Heart left ventricle (tissue), 13 donors: ENCODE results near the gene MAST4.

Experiments used
- POLR2A ChIP-seq, 2 donors: fragments of 450-650 bp; IDR thresholded peaks; one replicate each; pipeline ENCODE4 v1.6.1; 2017; ENCODE audit warnings: antibody characterized with exemption in 2 of 2, mild to moderate bottlenecking in 2 of 2, moderate library complexity in 2 of 2
- TF ChIP-seq, protein P1 (sequence below), 12 donors: fragments of 200-600 bp; sonication (generic) in 4 of 12; IDR thresholded peaks; one replicate each; pipeline versions ENCODE4 v1.5.0 to v1.8.0; 2018 to 2022; ENCODE audit warnings: antibody characterized with exemption in 12 of 12, mild to moderate bottlenecking in 5 of 12
- donor health status: ischemic (EF 13 %, LVEDD 7.1; RV severe dilation, severe dysfunction).
- donor health status: DM: no; HTN: yes; CAD: no.
- donor health status: DM: no; HTN: no; CAD: no.
- donor health status: ischemic (EF 25% LVEDD 6.9; RV normal size, moderate dysfunction).
- donor health status: ischemic (EF 25% LVEDD 5.7; RV mildly dilated, moderate dysfunction).
- donor health status: ischemic (EF 35%, LVEDD 5.7; RV mildly dilated, moderate dysfunction).
- donor health status: nonischemic (EF 11% LVEDD 7.7; RV severe dilation, severe dysfunction).
- donor health status: DM: yes; HTN: yes; CAD: no.
- donor health status: PGD.
- donor health status: ischemic (EF 29% LVEDD 5.4; RV normal size, mild dysfunction).
- donor health status: nonischemic (EF 23%, LVEDD 6.1; RV moderate dilation, normal function).

DNA sequence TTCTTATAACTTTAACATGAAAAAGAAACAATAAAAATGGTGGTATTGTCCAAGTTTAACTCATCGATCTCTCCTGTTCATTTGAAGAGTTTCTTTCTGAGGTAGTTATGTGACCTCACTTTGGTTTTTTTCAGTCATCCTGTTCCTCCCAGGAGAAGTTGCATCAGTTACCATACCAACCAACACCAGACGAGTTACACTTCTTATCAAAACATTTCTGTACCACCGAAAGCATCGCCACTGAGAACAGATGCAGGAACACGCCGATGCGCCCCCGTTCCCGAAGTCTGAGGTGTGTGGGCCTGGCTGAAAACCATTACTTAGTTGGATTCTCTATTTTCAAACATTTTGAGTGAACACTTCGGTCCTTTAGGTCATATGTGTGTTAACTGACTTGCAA is 504.1 kb downstream of the MAST4 start:
- TF ChIP-seq POLR2A (IDR thresholded peaks at IDR 0.05), result no peak
- TF ChIP-seq, protein P1, sequence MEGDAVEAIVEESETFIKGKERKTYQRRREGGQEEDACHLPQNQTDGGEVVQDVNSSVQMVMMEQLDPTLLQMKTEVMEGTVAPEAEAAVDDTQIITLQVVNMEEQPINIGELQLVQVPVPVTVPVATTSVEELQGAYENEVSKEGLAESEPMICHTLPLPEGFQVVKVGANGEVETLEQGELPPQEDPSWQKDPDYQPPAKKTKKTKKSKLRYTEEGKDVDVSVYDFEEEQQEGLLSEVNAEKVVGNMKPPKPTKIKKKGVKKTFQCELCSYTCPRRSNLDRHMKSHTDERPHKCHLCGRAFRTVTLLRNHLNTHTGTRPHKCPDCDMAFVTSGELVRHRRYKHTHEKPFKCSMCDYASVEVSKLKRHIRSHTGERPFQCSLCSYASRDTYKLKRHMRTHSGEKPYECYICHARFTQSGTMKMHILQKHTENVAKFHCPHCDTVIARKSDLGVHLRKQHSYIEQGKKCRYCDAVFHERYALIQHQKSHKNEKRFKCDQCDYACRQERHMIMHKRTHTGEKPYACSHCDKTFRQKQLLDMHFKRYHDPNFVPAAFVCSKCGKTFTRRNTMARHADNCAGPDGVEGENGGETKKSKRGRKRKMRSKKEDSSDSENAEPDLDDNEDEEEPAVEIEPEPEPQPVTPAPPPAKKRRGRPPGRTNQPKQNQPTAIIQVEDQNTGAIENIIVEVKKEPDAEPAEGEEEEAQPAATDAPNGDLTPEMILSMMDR (IDR thresholded peaks at IDR 0.05), result no peak
